OCI-LY1 (cell line): ENCODE data around the gene SRD5A1.

ENCODE experiments used
- CTCF ChIP-seq: fragments of 200-600 bp; sonication (generic), shearing (Covaris generic); IDR thresholded peaks from 2 replicates; pipeline ENCODE4 v1.5.1; 2017; ENCODE audit warnings: mild to moderate bottlenecking, antibody characterized with exemption, low read length, moderate library complexity, mixed read lengths
- EZH2 ChIP-seq: fragments of 200-600 bp; sonication (generic), shearing (Covaris generic); IDR thresholded peaks from 2 replicates; pipeline ENCODE4 v1.8.0; 2017; ENCODE audit warnings: borderline replicate concordance, mixed run types, mild to moderate bottlenecking, antibody characterized with exemption, low read length, moderate library complexity, mixed read lengths

- no peak for TF ChIP-seq CTCF
- no peak for TF ChIP-seq EZH2
Observed at GRCh38 chr5:6660688-6661087, 27.4 kb downstream of the SRD5A1 start.
